GM18870 (cell line): Measurements from ENCODE around the gene SLC10A3.

Experiments used
- ATAC-seq: cut with Tn5 transposase; IDR thresholded peaks from one replicate; pipeline ENCODE4 v1.9.1; 2021; ENCODE audit warnings: moderate library complexity; ENCODE audit not compliant: unreplicated experiment

Gene SLC10A3

GRCh38 chrX:154443479-154443910, 46.9 kb downstream of the SLC10A3 start:
- ATAC-seq, result no peak

GRCh38 chrX:154441984-154442707, 48.3 kb downstream of the SLC10A3 start:
- no peak for ATAC-seq

- no peak for ATAC-seq
These were observed 48.9 kb downstream of the SLC10A3 start for GRCh38 chrX:154441564-154441963.

DNA sequence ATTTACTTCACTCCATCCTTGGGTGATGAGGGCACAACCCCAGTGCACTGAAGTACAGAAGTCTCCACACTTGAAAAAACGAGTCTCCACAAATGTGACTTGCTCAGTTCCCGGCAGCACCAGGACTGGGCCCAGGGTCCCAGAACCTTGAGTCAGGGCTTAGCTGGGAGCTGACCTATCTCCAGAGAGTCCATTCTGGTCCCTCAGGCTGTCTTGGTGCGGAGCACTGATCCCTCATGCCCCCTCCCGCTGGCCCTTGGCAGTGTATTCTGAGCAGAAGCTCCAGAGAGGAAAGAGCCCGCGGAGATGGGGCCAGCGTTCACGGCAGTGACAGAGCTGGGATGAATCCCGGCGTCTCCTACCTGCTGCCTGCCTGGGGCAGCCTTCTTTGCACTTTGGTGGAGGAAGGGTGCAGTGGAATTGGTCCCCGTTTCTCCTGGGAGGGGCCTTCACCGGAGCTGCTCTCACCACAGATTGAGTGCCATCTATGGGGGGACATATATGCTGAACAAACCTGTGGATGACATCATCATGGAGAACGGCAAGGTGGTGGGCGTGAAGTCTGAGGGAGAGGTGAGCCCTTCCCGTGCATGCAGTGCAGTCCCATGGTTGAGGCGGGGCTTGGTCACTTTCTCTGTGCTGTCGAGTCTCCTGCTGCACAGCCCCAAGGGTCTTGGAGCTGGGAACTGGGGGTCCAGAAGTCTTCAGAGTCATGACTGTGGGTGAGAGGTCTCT, 49.6 kb downstream of the SLC10A3 start:
- no peak for ATAC-seq

GRCh38 chrX:154439841-154440240, 50.6 kb downstream of the SLC10A3 start:
- ATAC-seq, result no peak

- no peak for ATAC-seq
These were observed 52.2 kb downstream of the SLC10A3 start for GRCh38 chrX:154437971-154438893.
